Measurements from ENCODE around the gene MCF2L.

The MCF2L gene

GRCh38 chr13:113121183-113121927, 152.3 kb downstream of the MCF2L start:
- H3K4me2 ChIP-seq (ENCODE audit: low read depth, low read length), result no peak overlapping the region
- TF ChIP-seq EZH2phosphoT487 (IDR thresholded peaks at IDR 0.05; ENCODE audit: low read length) (no peak), EZH2 (optimal IDR thresholded peaks at IDR 0.05; ENCODE audit: low read depth, low read length) (no peak), CTCF (IDR thresholded peaks at IDR 0.05; ENCODE audit: low read length) (no peak)
- no peak overlapping the region for H3K27ac ChIP-seq (ENCODE audit: low read length)
- H3K4me3 ChIP-seq (ENCODE audit: low read length), result no peak overlapping the region
- no peak overlapping the region for H2AFZ ChIP-seq (ENCODE audit: low read length)
- H3F3A ChIP-seq (ENCODE audit: insufficient read depth, low read length), result no peaks in the 10 kb centered on the region
- no peaks in the 10 kb centered on the region for H3K9me3 ChIP-seq (replicated peaks; ENCODE audit: insufficient read depth, low read length)
- H3K36me3 ChIP-seq (replicated peaks; ENCODE audit: insufficient read depth, low read length), result no peaks in the 10 kb centered on the region
- H3K4me1 ChIP-seq (ENCODE audit: low read length), result no peaks in the 10 kb centered on the region
- no peak for DNase-seq
- H3K9ac ChIP-seq (ENCODE audit: low read length), result no peak overlapping the region
- H3K27me3 ChIP-seq (replicated peaks; ENCODE audit: insufficient read depth, low read length), result peaks cover 100% of the 10 kb centered on the region
- H3K79me2 ChIP-seq (ENCODE audit: low read length), result no peaks in the 10 kb centered on the region
- H4K20me1 ChIP-seq (ENCODE audit: insufficient read depth, low read length), result no peaks in the 10 kb centered on the region
- no peaks in the 10 kb centered on the region for H3K9me2 ChIP-seq (replicated peaks; ENCODE audit: insufficient read depth, low read length)

GRCh38 chr13:113121928-113122471, 153.0 kb downstream of the MCF2L start:
- TF ChIP-seq CTCF (IDR thresholded peaks at IDR 0.05; ENCODE audit: low read length), result no peak
- Histone ChIP-seq H3K27ac (ENCODE audit: low read length) (no peak overlapping the region), H2AFZ (ENCODE audit: low read length) (no peak overlapping the region), H3K9ac (ENCODE audit: low read length) (no peak overlapping the region), H3F3A (ENCODE audit: insufficient read depth, low read length) (no peaks in the 10 kb centered on the region), H3K79me2 (ENCODE audit: low read length) (no peaks in the 10 kb centered on the region), H3K4me3 (ENCODE audit: low read length) (no peak overlapping the region), H3K9me2 (replicated peaks; ENCODE audit: insufficient read depth, low read length) (no peaks in the 10 kb centered on the region), H4K20me1 (ENCODE audit: insufficient read depth, low read length) (no peaks in the 10 kb centered on the region), H3K4me2 (ENCODE audit: low read depth, low read length) (no peak overlapping the region), H3K27me3 (replicated peaks; ENCODE audit: insufficient read depth, low read length) (peaks cover 100% of the 10 kb centered on the region), H3K4me1 (ENCODE audit: low read length) (no peaks in the 10 kb centered on the region), H3K36me3 (replicated peaks; ENCODE audit: insufficient read depth, low read length) (no peaks in the 10 kb centered on the region), H3K9me3 (replicated peaks; ENCODE audit: insufficient read depth, low read length) (no peaks in the 10 kb centered on the region)
- DNase-seq, result no peak

GRCh38 chr13:113122550-113123225, 153.7 kb downstream of the MCF2L start, which contains the start of gene F10:
F10 (plus strand) TSS chr13:113122799; CDS start chr13:113122856, 57 bp downstream.
- no peak within 1 kb of the TSS for H3K4me2 ChIP-seq (ENCODE audit: low read depth, low read length)
- H3K4me1 ChIP-seq (ENCODE audit: low read length), result no peaks in the 10 kb centered on the region
- no peak for DNase-seq
- H3F3A ChIP-seq (ENCODE audit: insufficient read depth, low read length), result no peaks in the 10 kb centered on the region
- H3K36me3 ChIP-seq (replicated peaks; ENCODE audit: insufficient read depth, low read length), result no peaks in the 10 kb centered on the region
- H3K79me2 ChIP-seq (ENCODE audit: low read length), result no peaks in the 10 kb centered on the region
- H3K9me3 ChIP-seq (replicated peaks; ENCODE audit: insufficient read depth, low read length), result no peaks in the 10 kb centered on the region
- H2AFZ ChIP-seq (ENCODE audit: low read length), result no peak within 1 kb of the TSS
- H3K27ac ChIP-seq (ENCODE audit: low read length), result no peak within 1 kb of the TSS
- TF ChIP-seq EZH2 (optimal IDR thresholded peaks at IDR 0.05; ENCODE audit: low read depth, low read length) (no peak), EZH2phosphoT487 (IDR thresholded peaks at IDR 0.05; ENCODE audit: low read length) (no peak), CTCF (IDR thresholded peaks at IDR 0.05; ENCODE audit: low read length) (no peak)
- no peaks in the 10 kb centered on the region for H3K9me2 ChIP-seq (replicated peaks; ENCODE audit: insufficient read depth, low read length)
- no peak within 1 kb of the TSS for H3K9ac ChIP-seq (ENCODE audit: low read length)
- H3K27me3 ChIP-seq (replicated peaks; ENCODE audit: insufficient read depth, low read length), result peaks cover 100% of the 10 kb centered on the region
- H4K20me1 ChIP-seq (ENCODE audit: insufficient read depth, low read length), result no peaks in the 10 kb centered on the region
- no peak within 1 kb of the TSS for H3K4me3 ChIP-seq (ENCODE audit: low read length)
